Measurements from ENCODE around the gene NTSR1. TPM values are rescaled to one million over a fixed set of nuclear protein-coding genes. Genes with fewer than 3 reads are reported as not detected.

The NTSR1 gene
- polyA plus RNA-seq, 1 donor from 2014 or later: 0.05 TPM

Other genes starting within 250 kb of the NTSR1 start
- not detected in 2 replicates for gene GATA5, start 232.8 kb upstream of the NTSR1 start, polyA plus RNA-seq
- 2.5 and 3.5 TPM in 2 replicates for gene SLCO4A1, start 66.3 kb upstream of the NTSR1 start, polyA plus RNA-seq
- gene MRGBP, start 87.6 kb downstream of the NTSR1 start, polyA plus RNA-seq: 20.1 and 24.1 TPM in 2 replicates
- gene OGFR, start 96.0 kb downstream of the NTSR1 start, polyA plus RNA-seq: 15.6 and 23.3 TPM in 2 replicates
- gene COL9A3, start 108.2 kb downstream of the NTSR1 start, polyA plus RNA-seq: 1.0 and 3.1 TPM in 2 replicates
- 9.1 and 9.8 TPM in 2 replicates for gene TCFL5, start 153.0 kb downstream of the NTSR1 start, polyA plus RNA-seq
- 40.9 and 42.8 TPM in 2 replicates for gene DIDO1, start 217.7 kb downstream of the NTSR1 start, polyA plus RNA-seq
- gene GID8, start 229.3 kb downstream of the NTSR1 start, polyA plus RNA-seq: 54.8 and 56.4 TPM in 2 replicates
- not detected in 2 replicates for gene SLC17A9, start 243.9 kb downstream of the NTSR1 start, polyA plus RNA-seq

All from neural cell (in vitro differentiated cells).